ENCODE results near the gene SP9.

Gene SP9

GRCh38 chr2:174333372-174334277, 1.1 kb upstream of the SP9 start:
- no peak for DNase-seq

GRCh38 chr2:174334278-174334715, 457 bp upstream of the SP9 start:
- no peak for DNase-seq

DNA sequence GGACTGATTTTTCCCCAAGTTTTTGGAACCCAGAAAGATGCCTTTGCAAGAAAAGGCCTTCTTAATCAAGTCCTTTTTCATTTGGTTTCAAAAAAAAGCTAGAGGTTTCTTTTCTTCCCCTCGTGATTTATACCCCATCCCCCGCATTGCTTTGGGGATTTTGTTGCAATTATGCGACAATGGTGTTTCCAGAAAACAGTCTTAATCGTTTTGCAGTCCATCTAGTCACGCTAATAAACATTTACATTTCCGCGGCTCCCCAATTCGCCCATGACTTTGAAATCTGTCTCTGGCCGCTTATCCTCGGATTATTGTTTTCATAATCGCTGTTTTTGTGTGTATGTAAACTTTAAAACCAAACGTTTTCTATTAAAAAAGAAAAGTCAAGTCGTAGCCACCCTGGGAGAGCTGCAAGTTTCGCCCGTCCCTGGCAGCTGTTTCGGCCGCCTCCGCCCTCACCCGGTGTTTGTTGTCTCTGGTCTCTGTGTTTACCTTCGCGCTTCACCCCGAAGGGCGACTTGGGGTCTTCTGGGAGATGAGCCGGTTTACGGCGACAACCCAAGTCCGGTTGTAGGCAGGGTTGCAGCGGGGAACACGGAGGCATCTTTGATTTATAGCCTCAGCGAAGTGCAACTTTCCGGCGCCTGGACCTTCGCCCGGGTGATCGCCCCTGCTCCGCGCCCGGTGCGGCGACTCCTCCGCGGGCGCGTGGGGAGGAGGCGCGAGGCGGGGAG, 667 bp downstream of the SP9 start:
- DNase-seq, result no peak

DNA sequence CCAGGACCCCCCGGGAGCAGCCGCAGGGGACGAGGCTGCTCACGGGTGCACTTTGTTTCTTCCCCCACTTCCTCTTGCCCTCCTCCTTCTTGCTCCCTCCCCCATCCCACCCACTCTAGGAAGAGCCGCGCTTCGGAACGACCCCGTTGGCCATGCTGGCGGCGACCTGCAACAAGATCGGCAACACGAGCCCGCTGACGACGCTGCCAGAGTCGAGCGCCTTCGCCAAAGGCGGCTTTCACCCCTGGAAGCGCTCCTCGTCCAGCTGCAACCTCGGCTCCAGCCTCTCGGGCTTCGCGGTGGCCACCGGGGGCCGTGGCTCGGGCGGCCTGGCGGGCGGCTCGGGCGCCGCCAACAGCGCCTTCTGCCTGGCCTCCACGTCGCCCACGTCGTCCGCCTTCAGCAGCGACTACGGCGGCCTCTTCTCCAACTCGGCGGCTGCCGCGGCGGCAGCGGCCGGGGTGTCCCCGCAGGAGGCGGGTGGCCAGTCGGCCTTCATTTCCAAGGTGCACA, 1.3 kb downstream of the SP9 start:
- DNase-seq, result no peak

GRCh38 chr2:174336501-174337336, 2.0 kb downstream of the SP9 start:
- peak; percentile 8 for DNase-seq

GRCh38 chr2:174337337-174338146, 2.8 kb downstream of the SP9 start:
- DNase-seq, result no peak

DNA sequence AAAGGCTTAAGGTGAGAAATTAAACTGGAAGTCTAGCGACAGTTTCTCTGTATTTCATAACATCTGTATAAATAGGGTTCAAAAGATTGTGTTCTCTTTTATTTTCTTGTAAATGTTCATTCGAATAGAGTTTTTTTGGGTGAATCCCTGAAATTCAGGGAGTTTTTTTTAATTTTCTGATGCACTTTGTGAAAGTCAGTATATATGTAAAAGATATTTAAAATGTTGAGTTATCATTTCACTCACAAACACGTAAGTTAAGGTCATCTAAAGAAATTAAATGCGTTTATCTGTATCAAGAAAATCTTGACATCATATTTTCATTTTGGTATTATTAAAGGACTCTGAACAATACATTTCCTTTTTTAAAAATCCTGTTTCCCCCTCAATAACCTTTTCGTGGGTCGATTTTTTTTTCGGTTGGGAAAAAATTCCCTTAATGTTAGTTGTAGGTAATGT, 3.4 kb downstream of the SP9 start:
- DNase-seq, result no peak

DNA sequence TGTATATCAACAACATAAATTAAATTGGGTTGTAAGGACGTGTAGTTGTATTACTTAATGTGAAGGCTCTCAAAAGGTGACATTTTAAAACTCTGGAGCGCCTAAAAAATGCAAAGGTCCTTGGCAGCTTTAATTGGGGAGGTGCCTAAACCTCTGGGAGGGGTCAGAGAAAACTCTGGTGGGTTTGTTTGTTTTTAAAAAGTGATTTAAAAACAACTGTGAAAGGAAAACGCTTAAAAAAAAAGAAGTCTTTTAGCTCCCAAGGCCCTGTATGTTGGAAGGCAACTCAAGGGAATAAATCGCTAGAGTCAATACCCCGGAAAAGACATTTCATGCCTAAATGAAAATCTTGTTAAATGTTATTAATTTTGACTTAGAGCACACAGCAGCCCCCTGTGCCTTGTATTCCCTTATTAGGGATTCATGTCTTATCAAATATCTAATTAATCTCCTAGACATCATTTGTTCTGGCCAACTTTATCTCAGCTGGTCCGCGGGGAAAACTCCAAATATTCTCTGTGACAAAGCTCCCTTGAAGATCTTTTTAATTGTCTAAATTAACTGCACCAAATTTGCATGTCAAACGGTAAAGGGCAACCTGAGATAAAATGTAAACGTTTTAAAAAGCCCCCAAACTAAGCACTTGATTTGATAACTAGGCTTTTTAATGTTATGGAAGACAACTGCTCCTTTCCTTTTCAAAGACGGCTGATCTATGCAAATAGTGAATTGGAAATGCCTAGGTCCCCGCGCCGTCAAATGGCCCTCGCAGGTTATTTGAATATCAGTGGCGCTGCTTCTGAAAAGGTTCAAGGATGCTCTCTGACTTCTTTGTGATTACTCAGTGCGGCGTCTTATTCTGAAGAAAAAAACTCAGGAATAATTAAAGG, 4.2 kb downstream of the SP9 start:
- DNase-seq, result no peak

DNA sequence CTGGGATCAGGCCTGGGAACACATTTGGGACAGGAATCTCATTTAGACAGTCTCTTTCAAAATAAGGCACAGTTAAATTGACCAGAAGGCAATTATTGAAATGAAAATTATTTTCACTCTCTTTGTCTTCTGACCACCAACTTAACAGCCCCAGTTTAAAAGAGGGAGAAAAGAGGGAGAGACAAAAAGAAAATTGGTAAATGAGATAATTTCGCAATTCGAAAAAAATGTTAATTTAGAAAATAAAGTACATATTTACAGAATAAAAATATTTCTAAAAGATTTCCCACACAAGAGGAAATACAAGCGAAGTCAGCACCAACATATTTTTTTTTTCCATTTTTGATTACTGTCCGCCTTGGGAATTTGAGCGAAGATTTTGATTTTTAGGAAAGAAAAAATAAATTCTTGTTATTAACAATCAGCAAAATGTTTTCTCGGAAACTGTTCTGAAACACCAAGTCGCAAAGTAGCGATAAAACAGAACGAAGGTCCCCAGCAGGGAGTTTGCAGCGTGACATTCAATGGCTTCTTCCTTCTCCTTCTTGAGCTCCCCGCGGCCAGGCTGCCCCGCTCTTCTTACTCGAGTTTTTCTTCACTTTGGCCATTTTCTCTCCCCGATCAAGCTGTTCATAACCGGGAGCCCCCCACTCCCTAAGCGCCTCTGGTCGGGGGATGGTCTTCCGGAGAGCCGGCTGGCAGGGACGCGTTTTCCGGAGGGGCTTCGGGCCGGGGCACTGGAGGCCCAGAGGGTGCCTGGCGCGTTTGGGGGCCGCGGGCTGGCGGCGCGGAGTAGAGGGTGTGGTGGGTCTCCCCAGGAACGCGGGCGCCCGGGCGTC, 5.0 kb downstream of the SP9 start:
- no peak for DNase-seq

GRCh38 chr2:174340400-174341292, 5.9 kb downstream of the SP9 start:
- DNase-seq, result no peak

DNA sequence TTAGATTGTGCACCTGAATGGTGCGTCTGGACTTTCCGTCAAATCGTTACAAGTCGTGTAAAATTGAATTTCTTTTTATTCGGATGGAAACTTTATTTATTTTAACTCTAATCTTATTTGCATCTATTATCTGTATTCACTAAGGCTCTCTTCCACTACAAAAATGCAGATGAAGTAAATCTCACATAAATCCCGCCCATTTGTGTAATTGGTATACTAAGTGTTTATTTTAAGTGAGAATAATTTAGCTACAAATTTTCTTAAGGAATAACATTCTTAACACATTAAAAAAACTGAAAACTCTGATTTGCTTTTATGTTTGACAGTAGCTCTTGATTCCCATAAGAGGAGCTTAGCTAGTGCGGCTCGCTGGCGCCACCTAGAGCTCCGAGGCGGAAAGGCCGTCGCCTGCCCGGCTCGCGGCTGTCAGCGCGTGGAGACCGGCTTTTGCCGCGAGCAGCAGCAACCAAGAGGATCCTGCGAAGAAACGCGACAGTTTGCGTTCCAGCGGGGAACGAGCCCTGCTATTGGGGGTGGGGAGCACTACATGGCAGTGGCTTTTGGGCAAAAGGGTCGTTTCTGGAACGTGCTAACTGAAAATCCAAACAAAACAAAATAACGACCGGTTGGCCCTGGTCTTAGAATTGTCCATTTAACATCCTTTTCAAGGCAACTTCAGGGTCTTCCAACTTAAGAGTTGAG, 6.7 kb downstream of the SP9 start:
- no peak for DNase-seq

GRCh38 chr2:174341995-174342685, 7.4 kb downstream of the SP9 start:
- no peak for DNase-seq

DNA sequence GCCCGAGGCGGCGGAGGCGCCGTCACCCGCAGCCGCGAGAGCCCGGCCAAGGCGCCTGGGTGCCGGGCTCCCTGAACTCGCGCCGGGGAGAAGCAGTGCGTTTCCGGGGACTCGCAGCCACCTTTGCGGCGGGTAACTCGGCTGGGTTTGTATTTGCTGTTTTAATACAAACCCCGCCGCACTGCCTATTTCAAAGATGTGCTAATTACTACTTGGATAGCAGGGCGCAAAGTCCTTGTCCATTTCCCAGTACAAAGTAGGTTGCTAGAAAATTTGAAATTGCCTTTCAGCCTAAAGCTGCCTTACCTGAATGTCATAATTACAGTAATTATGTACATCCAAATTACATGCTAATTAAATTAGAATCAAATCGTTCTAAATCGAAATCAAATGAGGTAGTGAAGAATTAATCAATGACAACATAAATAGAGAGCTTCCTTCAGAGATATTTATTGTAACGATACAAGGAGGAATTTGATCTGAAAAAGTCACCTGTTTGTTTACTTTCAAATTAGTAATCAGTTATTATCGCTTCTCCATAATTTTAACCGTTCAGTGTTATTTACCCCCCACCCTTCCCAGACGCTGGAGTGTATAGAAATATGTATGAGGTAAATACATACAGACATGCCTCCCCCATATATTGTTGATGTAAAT, 8.1 kb downstream of the SP9 start:
- no peak for DNase-seq

DNA sequence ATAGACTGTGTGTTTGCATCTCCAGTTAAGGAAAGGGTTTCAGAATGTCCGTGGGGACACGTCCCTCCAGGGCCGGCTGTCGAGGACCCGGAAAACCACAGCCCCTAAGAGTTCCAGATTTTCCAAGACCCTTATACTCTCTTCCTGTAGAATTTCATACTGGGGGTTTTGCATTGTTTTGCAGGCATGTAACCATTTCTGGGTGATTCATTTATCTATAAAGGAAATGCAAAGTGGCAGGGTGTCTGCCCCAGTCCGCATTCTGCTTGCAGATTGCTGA, 8.5 kb downstream of the SP9 start:
- DNase-seq, result no peak

- no peak for DNase-seq
These were observed 9.1 kb downstream of the SP9 start for GRCh38 chr2:174343623-174344455.

GRCh38 chr2:174344716-174345461, 10.1 kb downstream of the SP9 start:
- peak; percentile 8 for DNase-seq

Measured in NCI-H524 treated with DMSO at 0.1 percent for 48 hours (cell line).